Cardiac fibroblast (primary cell): ENCODE results near the gene HNRNPAB.

Experiments used
- DNase-seq, 2 donors: peaks; one replicate each; pipeline versions ENCODE4 v3.0.0 to v3.0.0-alpha.2; 2010; ENCODE audit warnings: low read depth in 2 of 2
- H3K4me3 ChIP-seq, 2 donors: replicated peaks in 1 of 2; 1 replicate in 1 of 2; 2 replicates in 1 of 2; pipeline ENCODE4 v1.5.1; 2011; ENCODE audit warnings: low read depth in 2 of 2, low read length in 2 of 2, mild to moderate bottlenecking in 2 of 2, moderate library complexity in 1 of 2
- TF ChIP-seq, protein P1 (sequence below): IDR thresholded peaks from one replicate; pipeline ENCODE4 v1.5.1; 2011; ENCODE audit warnings: low read depth, mild to moderate bottlenecking, low read length, inconsistent platforms

Gene HNRNPAB

DNA sequence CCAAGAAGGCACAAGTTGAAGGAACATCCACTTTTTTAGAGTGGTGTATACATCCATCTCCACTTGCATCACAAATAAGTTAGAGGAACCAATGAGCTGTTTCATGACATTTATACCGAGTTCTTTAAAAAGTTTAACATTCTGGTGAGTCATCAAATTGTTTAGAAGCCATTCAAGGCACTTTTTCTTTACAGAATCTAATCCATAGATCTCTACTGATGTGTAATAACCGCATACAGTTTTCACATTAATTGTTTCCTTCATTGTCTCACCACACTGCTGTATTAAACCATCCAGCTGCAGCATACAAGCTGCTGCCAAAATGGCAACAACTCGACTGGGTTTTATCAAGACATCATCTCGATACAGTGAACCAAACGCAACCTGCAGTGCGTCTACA lies 17.9 kb upstream of the HNRNPAB start:
- no peak for DNase-seq
- H3K4me3 ChIP-seq, result no peak overlapping the region
- TF ChIP-seq, protein P1, sequence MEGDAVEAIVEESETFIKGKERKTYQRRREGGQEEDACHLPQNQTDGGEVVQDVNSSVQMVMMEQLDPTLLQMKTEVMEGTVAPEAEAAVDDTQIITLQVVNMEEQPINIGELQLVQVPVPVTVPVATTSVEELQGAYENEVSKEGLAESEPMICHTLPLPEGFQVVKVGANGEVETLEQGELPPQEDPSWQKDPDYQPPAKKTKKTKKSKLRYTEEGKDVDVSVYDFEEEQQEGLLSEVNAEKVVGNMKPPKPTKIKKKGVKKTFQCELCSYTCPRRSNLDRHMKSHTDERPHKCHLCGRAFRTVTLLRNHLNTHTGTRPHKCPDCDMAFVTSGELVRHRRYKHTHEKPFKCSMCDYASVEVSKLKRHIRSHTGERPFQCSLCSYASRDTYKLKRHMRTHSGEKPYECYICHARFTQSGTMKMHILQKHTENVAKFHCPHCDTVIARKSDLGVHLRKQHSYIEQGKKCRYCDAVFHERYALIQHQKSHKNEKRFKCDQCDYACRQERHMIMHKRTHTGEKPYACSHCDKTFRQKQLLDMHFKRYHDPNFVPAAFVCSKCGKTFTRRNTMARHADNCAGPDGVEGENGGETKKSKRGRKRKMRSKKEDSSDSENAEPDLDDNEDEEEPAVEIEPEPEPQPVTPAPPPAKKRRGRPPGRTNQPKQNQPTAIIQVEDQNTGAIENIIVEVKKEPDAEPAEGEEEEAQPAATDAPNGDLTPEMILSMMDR, result no peak

DNA sequence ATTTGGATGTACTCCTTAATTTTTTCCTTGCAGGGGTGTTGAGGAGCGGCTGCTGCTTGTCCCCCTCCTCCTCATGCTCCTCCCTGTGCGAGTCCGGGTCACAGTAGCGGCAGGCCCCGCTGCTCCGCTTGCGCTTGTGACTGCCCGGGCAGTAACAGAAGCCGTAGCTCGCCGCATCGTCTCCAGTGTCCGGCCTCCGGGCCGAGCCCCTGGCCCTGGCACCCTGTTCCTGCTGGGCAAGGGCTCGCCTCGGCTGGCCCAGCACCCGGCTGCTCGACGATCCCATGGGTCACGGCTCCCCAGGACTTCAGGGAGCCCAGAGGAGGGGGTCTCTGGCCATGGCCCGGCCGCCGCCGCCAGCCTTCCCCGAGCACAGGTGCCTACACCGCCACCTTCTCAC lies 17.3 kb upstream of the HNRNPAB start, which contains the start of gene GMCL2:
TSS of gene GMCL2 (minus strand) at position 358 of the 400 bp plus-strand sequence. CDS start at position 286, 72 bp downstream.
- DNase-seq, result no peak
- H3K4me3 ChIP-seq, result no peak within 1 kb of the TSS
- TF ChIP-seq, protein P1, result no peak

DNA sequence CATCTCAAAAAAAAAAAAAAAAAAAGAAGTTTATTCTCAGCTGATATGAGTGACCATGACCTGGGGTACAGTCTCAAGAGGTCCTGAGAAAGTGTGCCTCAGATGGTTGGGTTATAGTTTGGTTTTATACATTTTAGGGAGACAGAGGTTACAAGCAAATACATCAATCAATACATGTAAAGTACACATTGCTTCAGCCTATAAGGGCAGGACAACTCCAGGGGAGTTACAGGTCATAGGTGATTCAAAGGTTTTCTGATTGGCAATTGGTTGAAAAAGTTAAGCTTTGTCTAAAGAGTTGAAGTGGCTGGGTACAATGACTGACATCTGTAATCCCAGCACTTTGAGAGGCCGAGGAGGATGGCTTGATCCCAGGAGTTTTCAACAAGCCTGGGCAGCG lies 14.9 kb upstream of the HNRNPAB start:
- H3K4me3 ChIP-seq, result no peak overlapping the region
- TF ChIP-seq, protein P1, result no peak
- DNase-seq, result no peak

DNA sequence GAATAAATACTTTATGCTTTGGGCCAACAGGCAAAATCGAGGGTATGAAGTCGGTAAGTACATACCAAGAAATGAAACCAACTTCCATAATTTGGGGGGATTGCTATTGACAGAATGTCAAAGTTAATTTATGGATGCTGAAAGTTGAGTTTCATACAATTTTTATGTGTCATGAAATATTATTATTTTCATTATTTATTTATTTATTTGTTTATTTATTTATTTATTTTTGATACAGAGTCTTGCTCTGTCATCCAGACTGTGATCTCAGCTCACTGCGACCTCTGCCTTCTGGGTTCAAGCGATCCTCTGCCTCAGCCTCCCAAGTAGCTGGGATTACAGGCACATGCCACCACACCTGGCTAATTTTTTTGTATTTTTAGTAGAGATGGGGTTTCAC lies 12.7 kb upstream of the HNRNPAB start:
- no peak overlapping the region for H3K4me3 ChIP-seq
- no peak for DNase-seq
- TF ChIP-seq, protein P1, result no peak

DNA sequence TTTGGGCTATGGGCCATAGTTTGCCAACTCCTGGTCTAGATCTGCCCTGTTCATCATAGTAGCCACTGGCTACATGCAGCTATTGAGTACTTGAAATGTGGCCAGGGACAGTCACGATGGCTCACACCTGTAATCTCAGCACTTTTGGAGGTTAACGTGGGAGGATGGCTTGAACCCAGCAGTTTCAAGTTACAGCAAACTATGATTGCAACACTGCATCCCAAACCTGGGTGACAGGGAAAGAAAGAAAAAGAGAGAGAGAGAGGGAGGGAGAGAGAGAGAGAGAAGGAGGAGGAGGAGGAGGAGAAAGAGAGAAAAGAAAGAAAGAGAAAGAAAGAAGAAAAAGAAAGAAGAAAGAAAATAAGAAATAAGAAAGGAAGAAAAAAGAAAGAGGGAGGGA lies 12.1 kb upstream of the HNRNPAB start:
- no peak overlapping the region for H3K4me3 ChIP-seq
- TF ChIP-seq, protein P1, result no peak
- DNase-seq, result no peak

DNA sequence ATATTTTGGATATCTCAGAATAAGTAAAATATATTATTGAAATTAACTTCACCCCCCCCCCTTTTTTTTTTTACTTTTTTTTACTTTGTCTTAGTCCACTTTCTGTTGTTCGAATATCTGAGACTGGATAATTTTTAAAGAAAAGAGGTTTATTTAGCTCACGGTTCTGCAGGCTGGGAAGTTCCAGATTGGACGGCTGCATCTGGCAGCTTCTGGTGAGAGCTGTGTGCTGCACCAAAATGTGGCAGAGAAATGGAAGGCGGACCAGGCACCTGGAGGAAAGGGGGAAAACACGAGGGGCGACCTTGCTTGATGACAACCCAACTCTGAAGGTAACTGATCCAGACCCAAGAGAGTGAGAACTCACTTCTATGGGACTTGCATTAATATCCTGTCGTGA lies 11.5 kb upstream of the HNRNPAB start:
- no peak overlapping the region for H3K4me3 ChIP-seq
- TF ChIP-seq, protein P1, result no peak
- DNase-seq, result no peak

DNA sequence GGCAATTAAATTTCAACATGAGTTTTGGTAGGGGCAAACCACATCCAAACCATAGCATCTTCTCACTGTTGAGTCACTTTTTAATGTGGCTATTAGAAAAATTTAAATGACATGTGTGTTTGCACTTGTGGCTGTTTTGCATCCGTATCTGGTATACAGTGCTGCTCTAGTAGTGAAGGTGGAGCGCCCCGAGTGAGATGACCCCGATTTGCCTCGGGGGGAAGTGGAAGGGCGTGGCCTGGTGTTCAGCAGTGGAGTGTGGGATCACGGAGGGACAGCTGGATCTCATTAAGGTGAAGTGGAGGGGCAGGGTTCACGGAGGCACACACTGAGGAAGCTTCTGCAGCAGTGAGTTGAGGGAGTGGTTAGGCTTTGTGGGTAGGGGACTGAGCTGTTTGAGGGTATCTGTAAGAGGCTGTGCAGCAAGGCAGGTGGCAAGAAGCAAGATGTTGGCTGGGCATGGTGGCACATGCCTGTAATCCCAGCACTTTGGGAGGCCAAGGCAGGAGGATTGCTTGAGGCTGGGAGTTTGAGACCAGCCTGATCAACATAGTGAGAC lies 11.0 kb upstream of the HNRNPAB start:
- TF ChIP-seq, protein P1, result no peak
- DNase-seq, result no peak

More for the DNA sequence above, 11.0 kb upstream of the HNRNPAB start:
- H3K4me3 ChIP-seq, result no peak overlapping the region
